GM19468 (cell line): Measurements from ENCODE around the gene OR10G3.

Source experiments
- ATAC-seq: cut with Tn5 transposase; IDR thresholded peaks from one replicate; pipeline ENCODE4 v1.9.1; 2021; ENCODE audit warnings: mild to moderate bottlenecking, moderate library complexity, moderate number of reproducible peaks; ENCODE audit not compliant: unreplicated experiment; ENCODE audit errors: extremely low read depth

The OR10G3 gene

DNA sequence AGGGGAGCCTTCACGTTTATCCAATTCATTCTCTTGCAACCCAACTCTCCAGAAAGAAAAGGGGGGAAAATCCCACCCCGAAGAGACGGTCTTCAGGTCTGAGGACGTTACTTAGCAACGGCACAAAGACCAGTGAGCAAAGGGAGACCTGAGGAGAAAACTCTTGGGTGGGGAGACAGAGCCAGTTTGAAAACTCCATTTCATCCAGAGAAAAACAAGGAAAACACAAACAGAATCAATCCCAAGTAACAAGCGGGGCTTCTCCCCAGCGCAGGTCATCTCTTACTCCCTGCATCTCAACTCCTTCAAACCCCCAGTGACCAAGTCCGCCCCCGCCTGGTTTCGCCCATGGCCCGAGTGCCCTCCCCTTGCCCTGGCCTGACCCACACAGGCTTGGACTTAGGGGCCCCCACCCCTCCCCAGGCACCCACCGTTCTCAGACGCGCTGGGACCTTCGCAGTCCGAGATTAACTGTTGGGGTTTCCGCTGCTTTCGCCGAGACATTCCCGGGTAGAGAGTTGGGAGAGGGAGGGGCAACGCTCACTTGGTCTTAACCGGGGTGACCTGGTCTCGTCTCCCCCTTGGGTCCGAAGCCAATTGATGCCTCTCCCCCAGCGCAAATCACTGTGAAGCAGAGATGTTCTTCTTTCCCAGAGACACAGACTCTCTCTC is 43.3 kb downstream of the OR10G3 start:
- no peak for ATAC-seq

DNA sequence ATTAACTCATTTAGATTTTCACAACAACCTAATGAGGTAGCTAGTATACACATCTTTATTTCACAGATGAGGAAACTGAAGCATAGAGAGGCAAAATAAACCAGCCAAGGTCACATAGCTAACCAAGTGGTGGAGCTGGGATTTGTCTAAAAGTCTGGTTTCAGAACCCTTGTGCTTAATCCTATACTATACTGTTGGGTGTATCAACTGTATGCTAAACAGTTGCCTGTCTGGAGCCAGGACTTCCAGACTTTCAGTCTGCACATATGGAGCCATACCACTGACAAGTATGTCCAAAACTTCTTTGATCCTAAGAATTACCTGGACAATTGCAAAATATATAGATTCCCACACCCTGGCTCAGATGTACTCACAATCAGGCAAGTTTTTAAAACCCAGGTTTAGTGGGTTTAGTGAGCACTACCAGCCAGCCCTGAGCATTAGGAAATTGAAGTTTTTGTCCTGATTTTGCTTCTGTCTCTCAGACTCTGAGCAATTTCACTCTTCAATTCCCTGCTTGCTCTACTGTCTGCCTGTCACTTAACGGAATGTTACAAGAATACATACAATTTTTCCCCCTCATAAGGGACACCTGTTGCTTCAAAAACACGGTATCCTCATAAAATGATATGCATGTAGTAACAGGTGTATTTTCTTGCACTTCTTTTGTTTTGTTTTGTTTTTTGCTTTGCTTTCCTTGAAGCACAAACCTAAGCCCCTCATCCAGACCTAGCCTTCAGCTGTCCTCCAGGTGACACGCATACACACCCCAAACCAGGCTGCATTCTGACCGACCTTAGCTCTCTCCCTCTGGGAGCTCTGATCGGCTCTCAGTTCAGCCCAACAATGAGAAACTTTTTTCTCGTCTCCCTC is 44.1 kb downstream of the OR10G3 start:
- ATAC-seq = no peak

DNA sequence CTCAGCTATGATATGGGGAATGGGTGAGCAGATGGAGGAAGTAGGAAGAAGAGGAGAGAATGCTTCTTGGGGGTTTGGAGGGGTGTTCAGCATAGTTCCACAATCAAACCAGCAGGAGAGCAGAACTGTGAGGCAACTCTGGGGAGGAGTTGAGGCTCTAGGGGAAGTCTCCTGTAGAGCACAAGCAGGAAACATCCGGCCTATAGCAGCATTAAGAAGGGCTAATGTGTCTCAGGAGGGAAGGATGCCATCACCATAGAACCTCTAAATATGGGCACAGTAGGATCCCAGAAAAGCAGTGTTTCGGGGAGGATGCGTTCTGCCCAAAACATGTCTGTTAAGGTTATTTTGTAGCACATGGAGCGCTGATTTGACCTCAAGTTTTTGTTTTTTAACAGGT is 45.3 kb downstream of the OR10G3 start:
- no peak for ATAC-seq

DNA sequence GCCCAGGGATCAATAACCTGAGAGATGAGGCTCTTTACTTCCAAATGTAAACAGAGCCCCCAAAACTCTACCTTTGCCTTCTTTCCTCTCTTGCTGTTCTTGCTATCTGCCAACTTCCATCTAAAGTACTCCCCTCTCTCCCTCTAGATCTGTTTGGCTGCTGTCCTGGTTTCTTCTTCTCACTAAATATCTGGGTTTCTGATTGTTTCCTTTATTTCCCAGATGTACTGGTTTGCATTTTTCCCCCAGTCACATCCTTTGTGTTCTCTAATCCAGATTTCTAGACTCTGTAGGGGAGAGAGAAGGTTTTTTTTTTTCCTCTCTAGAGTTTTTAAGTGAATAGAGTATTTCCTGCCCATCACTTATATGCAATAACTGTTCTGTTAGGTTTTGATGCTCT is 46.6 kb downstream of the OR10G3 start:
- ATAC-seq = no peak

DNA sequence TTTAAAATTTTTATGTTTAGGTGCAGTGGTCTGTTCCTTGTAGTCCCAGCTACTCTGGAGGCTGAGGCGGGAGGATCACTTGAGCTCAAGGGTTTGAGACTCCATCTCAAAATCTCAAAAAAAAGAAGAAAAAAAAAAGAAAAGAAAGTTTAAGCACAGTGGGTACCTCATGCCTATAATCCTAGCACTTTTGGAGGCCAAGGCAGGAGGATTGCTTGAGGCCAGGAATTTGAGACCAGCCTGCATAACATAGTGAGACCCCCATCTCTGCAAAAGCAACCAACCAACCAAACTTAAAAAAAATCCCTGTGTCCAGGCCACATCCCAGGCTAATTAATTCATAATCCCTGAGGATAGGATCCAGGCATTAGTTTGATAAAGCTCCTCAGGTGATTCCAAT is 50.4 kb downstream of the OR10G3 start:
- no peak for ATAC-seq

DNA sequence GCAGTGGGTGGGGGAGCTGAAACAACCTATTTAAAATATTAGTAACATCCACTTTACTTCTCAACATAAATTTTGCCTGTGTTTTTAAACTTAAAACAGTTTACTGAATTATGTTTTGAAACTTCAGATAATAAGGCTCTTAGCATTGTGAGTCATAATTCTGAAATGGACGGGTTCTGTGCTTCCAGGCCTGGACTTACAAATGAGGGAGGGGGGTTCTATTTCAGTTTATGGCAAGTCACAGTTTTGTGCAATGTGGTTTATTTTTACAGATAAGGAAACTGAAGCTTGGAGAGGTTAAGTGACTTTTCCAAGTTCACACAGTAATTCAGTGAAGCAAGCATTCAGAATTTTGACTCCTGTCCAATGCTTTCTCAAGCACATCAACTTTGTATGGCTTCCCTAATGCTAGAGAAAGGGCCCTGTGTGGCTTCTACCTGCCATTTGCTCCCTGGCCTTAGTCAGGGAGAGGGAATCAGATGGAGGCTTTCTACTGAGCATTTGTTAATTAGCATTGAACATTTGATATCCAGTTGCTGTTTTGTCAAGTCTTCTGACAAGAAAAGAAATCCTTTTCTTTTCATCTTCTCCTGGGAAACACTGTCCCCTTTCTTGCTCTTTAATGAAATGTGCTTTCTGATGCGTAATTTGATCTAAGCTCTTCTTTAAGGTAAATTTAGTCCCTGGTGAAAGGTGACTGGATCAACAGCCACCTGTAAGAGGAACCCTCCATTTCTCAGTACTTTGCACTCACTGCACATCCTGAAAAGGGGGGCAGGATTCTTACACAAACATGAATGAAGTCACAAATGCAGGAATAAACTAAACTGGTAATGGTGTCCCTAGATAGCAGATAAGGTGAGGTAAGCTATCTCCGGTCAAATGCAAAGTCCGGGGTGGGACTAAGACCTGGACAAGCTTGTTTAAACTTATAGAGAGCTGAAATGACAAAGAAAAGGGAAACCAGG is 51.2 kb downstream of the OR10G3 start:
- ATAC-seq = no peak

DNA sequence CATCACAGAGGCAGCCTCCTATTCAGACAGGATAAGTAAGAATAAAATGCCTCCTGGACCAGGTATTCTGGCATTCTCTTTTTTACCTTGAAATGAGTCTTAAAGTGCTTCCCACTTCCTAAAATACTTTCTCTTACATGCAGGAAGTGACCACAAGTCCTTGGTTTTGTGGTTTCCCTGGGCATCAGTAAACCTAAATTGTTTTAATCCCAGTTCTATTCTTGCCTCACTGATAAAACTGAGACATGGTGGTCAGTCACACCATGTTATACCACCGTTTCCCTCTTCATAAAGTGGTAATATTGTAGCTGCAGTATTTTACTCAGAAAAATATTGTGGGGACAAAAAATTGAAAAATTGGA is 52.6 kb downstream of the OR10G3 start:
- no peak for ATAC-seq

DNA sequence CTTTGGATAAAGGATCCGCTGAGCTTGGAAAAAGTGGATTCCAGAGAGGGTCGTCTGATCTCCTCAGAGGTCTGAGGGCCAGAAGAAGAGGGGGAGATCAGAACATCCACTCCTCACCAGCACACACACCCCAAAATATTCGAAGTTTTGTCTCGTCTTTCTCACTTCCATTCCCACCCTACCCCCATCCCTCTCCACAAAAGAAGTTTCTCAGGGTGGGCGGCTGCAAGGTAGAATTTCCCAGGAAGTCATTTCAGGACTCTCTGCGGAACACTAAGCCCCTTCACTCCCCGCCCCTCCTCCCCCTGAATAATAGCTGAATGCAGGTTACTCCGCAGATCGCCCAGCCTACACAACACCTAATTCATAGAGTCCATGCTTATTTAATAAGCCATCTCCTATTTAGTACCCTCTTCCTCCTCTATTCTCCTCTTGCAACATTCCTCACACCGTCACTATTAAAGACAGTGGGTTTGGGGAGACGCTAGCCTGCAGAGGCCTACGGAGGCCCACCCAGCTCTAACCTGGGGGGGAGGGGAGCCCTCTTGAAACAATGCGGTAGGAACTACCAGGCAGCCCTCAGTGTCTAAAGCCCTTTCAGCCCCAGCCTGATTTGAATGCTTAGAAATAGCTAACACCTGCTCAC is 53.1 kb downstream of the OR10G3 start:
- ATAC-seq = no peak

DNA sequence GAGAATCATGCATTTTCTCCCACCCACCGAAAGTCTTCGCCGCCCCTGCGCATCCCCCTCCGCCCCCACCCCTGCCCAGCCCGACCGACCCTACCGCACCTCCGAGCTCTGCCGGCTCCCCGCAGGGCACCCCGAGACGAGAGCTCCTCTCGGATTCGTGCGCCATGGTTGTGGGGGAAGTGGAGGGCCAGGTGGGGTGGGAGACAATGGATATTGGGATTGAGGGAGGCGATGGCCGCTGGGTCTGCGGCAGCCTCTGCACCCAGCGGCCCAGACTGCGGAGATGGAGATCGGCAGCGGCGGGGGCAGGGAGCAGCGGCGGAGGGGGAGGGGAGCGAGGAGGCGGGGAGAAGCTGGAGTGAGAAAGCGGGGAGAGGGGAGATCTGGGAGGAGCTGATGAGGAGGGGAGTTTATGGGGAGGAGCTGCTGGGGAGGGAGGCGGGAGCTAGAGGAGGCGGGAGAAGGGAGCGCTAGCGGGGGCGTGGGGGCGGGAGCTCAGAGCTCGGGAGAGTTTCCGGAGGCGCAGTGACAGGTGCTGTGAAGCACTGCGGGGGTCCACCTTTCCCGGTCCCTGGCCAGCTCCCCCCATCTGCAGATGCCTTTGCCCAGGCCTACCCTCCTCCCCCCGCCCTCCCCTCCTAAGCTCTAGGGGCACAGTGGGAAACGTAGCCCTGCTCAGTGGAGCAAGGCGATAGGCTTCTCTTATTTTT is 53.8 kb downstream of the OR10G3 start, which contains the start of gene SALL2:
TSS of gene SALL2 (minus strand) at position 385 of the 710 bp plus-strand sequence. CDS start at position 166, 219 bp downstream.
- ATAC-seq = no peak

DNA sequence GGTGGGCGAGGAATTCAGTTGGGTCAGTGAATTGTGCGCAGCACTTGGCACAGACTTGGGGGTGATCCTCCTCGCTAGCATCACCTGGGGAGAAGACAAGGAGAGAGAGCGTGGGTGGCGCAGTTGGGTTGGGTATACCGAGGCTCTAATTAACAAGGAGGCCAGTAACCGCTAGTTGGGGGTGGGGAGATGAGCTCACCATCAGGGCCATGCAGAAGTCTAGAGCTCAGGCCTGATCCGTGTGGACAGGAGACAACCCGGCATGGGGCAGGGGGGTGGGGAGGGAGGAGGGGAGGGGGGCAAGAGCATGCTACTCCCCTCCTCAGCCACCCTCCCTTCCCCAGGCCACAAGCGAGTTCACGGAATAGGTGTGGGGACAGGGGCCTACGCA is 54.3 kb downstream of the OR10G3 start:
- ATAC-seq = no peak

DNA sequence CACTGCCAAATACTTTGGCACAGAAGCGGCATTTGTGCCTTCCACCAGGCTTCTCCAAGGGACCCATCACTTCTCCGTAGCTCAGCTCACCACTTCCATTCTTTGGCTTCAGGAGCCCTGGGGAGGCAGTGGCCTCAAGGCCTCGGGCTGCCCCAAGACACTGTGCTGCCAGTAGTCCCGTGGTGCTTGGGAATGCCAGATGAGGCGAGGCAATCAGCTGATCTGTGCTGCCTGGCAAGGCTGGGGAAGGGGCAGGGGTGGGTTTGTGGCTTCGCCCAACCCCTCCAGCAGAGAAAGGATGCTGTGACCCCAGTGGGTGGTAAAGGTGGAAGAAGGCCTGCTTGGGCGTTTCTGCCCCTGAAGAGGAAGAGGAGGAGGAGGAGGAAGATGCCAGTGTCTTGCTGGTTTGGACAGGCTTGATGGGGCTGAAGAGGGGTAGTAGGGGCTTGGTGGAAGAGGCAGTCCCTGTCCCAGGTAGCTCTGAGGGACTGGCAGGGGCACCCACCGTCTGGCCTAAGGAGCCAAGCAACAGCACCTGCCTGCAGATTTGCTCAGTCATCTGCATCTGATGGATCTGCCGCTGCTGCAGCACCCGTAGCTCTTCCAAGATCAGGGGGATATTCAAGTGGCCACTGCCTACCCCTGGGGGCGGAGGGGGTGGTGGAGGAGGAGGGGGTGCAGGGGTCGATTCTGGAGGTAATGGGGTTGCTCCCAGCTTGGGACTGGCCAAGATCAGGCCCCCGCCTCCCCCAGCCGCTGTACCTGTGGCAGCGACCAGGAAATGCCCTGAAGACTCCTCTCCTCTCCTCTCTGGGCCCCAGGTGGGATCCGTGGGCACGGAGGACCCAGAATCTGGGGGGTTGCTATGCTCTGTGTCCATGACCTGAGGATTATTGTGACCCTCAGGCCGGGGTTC is 55.0 kb downstream of the OR10G3 start:
- no peak for ATAC-seq

DNA sequence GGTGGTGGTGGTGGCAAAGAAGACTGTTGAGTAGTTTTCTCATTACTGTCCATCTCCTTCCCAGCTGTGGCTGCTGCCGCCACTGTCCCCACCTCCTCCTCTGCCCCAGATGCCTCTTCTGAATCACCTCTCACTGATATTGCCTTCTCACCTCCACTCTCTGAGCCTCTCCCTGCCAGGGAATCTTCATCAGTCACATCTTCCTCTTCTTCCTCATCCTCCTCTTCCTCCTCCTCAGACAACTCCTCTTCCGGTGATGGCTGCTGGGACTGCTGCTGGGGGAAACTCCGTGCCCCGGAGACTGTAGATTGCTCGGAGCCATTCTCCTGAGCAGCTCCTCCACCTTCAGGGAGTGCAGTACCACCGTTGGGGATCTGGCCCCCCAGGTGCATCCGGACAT is 56.7 kb downstream of the OR10G3 start:
- no peak for ATAC-seq

DNA sequence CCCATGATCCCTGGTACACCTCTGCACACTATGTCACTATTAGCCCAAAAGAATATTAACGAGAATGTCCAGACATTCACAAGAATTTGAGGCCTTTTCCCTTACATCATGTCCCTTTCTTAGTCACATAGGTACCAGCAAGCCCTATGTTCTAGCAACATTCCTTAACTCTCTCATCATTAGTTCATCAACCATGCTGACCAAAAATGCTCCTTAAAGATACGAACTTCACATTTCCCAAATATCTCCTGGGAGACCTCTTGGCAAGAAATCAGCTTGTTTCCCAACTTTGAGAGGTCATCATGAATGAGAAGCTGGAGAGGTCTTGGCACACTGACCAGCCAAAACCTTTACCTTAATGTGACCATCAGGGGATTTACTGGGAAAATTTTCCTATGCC is 58.4 kb downstream of the OR10G3 start:
- ATAC-seq = no peak

DNA sequence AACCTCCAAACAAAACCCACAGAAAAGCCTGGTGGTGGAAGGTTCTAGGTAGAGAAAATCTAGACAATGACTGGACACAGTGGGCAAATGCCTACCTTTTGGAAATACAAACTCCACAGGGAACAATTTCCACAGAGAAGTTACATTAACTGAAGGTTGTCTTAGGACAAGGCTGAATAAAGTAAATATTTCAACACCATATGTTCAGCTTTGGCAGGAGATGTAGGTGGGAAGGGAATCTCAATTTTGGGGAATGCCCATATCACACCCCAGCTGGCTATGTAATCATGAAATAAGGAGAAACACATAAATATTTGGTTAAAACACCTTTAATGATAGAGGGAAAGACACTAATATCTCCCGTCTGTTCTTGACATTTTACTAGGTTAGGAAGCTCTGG is 59.1 kb downstream of the OR10G3 start:
- ATAC-seq = no peak

DNA sequence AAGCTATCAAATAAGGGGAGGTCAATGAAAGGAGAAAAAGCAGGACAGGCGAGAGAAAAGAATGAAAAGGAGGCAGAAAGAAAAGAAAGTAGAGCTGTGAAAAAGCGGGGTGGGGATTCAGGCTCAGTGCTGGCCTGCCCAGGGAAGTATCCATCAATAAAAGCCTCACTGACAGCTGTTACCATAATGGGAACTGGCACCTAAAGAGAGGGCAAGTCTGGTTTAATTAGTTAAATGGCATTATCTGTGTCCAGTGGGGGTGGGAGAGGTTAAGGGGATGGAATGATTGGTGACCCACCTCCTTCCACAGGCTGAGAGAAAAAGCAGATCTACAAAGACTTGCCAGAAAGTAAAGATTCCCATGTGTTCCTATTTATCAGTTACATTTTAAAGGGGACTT is 61.2 kb downstream of the OR10G3 start:
- no peak for ATAC-seq
